Activated T-helper 9 cell treated with anti-CD3 and anti-CD28 coated beads, Interleukin-2, amount 50 U/mL, for 16 hours (primary cell): Measurements from ENCODE around the gene SLC12A9.
"Not testable (repeated sequence)": the region's sequence is repeated elsewhere in the genome, so short reads cannot be mapped to it uniquely, and the experiment has no call there.

ENCODE experiments used
- DNase-seq: peaks from one replicate; pipeline ENCODE4 v3.0.0-alpha.2; 2020; ENCODE audit warnings: low read depth

SLC12A9 gene

GRCh38 chr7:100826514-100827329 is 25.8 kb upstream of the SLC12A9 start:
- no peak for DNase-seq

- no peak for DNase-seq
Measured at GRCh38 chr7:100827330-100828226, 24.9 kb upstream of the SLC12A9 start, which contains the start of gene EPHB4. TSS of gene EPHB4 (minus strand) at chr7:100827523. CDS start at chr7:100827030, 493 bp downstream.

DNA sequence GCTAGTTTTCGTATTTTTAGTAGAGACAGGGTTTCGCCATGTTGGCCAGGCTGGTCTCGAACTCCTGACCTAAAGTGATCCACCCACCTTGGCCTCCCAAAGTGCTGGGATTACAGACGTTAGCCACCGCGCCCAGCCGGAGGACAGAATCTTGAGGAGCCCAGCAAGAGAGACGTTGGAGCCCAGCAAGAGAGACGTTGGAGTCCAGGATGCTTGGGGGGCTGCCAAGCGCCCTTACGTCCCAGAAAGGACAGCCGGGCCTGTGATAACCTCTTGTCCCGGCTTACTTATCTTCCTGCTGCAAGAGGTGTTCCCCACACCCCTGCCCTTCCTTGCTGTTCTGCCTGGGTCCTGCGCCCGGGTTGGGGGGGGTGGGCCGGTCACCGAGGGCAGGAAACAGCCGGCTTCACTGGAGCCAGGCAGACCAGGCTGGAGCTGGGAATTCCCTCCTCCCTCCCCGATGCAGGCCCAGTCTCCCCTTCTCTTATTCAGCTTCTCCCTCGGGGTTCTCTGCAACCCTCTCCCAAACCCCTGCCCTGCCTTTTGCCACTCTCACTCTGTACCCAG is 23.3 kb upstream of the SLC12A9 start:
- DNase-seq, result no peak

- DNase-seq, result no peak
Measured at GRCh38 chr7:100830396-100830795, 22.1 kb upstream of the SLC12A9 start.

- no peak for DNase-seq
Measured at GRCh38 chr7:100832281-100832633, 20.3 kb upstream of the SLC12A9 start.

GRCh38 chr7:100835903-100836811 is 16.4 kb upstream of the SLC12A9 start:
- DNase-seq, result no peak

GRCh38 chr7:100836812-100837098 is 15.8 kb upstream of the SLC12A9 start:
- no peak for DNase-seq

DNA sequence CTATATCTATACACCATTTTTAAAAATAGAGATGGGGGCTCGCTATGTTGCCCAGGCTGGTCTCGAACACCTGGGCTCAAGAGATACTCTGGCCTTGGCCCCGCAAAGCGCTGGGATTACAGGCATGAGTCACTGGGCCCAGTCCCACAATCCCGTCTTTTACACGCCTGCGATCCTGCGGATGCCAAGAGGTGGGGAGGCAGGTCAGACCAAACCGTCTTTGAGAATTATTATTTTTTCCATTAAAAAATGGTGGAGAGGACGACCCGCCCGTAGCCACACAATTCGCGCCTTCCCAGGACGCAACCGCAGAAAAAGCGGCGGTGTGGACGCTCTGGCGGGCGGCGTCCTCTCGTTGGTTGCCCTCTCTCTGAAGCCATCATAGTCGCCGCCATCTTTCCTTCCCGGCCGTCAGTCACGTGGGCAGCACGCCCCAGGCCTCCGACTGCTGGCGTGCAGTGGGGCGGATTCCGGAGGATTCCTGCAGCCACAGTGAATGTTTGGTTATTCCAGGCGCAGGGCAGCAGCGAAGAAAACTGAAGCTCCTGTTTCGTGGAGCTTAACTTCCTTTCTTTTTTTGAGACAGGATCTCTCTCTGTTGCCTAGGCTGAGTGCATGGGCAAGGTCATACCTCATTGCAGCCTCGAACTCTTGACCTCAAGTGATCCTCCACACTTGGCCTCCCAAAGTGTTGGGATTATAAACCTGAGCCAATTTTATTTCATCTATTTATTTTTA is 15.2 kb upstream of the SLC12A9 start:
- peak; percentile 62 for DNase-seq

DNA sequence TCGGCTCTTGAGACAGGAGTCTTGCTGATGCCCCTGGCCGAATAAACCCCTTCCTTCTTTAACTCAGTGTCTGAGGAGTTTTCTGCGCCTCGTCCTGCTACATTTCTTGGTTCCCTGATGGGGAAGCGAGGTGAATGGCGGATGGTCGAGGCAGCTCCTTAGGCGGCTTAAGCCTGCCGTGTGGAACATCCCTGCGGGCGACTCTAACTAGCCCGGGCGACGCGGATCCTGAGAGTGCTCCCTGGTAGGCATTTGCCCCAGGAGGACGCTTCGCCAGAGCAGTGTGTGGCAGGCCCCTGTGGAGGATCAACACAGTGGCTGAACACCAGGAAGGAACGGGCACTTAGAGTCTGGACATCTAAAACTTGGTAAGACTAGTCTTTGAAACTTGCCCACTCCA is 13.2 kb upstream of the SLC12A9 start:
- no peak for DNase-seq

- no peak for DNase-seq
Measured at GRCh38 chr7:100840470-100841100, 11.9 kb upstream of the SLC12A9 start.

GRCh38 chr7:100847360-100847759 is 5.2 kb upstream of the SLC12A9 start:
- no peak for DNase-seq

DNA sequence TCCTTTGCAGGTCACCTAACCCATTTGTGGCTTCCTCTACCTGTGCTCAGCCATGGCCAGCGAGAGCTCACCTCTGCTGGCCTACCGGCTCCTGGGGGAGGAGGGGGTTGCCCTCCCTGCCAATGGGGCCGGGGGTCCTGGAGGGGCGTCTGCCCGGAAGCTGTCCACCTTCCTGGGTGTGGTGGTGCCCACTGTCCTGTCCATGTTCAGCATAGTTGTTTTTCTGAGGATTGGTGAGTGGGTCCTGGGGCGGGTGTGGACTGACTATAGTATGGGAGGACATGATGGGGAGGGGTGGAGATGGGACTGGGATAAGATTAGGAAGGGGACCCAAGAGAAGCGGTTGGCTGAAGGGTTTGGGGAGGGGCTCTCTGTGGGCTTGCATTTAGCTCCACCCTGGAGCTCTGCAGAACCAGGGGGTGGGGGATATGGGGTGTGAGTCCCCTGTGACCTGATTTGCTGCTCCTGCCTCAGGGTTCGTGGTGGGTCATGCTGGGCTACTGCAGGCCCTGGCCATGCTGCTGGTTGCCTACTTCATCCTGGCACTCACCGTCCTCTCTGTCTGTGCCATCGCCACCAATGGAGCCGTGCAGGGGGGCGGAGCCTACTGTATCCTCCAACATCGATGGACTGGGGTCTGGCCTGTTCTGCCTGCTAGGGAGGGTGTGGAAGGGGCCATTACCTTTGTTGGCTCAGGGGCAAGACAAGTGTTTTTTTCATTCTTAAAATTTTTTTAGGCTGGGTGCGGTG is 1.8 kb downstream of the SLC12A9 start:
- DNase-seq, result no peak

DNA sequence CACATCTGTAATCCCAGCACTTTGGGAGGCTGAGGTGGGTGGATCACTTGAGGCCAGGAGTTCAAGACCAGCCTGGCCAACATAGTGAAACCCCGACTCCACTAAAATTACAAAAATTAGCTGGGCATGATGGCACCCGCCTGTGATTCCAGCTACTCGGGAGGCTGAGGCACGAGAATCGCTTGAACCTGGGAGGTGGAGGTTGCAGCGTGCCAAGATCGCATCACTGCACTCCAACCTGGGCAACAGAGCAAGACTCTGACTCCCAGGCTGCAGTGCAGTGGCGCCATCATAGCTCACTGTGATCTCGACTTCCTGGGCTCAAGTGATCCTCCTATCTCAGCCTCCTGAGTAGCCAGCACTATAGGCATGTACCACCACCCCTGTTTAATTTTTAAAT is 2.4 kb downstream of the SLC12A9 start:
- DNase-seq, result not testable (repeated sequence)

DNA sequence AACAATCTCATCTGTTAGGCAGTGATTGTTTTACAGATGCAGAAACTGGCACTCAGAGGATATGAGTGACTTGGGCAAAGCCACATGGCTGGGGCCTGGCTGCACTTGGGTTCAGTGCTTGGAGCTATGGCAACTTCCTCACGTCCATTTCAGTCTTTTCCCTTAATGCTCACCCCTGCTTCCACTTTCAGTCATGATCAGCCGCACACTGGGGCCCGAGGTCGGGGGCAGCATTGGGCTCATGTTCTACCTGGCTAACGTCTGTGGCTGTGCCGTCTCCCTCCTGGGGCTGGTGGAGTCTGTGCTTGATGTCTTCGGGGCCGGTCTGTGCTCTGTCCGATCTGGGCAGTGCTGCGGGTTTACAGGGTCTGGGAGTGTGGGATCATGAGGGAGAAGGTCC is 3.0 kb downstream of the SLC12A9 start:
- DNase-seq, result no peak

DNA sequence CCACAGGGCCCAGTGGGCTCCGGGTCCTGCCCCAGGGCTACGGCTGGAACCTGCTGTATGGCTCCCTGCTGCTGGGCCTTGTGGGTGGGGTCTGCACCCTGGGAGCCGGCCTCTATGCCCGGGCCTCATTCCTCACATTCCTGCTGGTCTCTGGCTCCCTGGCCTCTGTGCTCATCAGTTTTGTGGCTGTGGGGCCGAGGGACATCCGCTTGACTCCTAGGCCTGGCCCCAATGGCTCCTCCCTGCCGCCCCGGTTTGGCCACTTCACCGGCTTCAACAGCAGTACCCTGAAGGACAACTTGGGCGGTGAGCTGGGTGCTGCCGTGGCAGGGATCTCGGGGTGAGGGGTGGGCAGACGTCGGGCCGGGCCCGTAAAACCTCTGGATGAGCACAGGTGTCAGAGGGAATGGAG is 4.4 kb downstream of the SLC12A9 start:
- no peak for DNase-seq

GRCh38 chr7:100859856-100860255 is 7.3 kb downstream of the SLC12A9 start:
- no peak for DNase-seq

GRCh38 chr7:100860702-100861615 is 8.4 kb downstream of the SLC12A9 start:
- DNase-seq, result no peak

DNA sequence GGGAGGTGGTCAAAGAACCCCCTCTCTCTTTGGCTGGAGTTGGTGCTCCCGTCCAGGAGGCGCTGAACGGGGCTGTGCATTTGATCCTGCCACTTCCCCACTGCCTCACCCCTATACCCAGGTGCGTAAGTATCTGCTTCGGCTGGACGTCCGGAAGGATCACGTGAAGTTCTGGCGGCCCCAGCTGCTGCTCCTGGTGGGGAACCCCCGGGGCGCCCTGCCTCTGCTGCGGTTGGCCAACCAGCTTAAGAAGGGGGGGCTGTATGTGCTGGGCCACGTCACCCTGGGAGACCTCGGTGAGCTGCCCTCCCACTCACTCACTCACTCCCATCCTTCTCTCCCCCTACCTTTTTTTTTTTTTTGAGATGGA is 9.1 kb downstream of the SLC12A9 start:
- no peak for DNase-seq

GRCh38 chr7:100863406-100863950 is 11.0 kb downstream of the SLC12A9 start:
- DNase-seq, result no peak
